Activated CD4-positive, alpha-beta T cell treated with anti-CD3 and anti-CD28 coated beads, Interleukin-2, amount 50 U/mL, for 1 hour (primary cell): ENCODE results near the gene LRRC26.

Experiments
- DNase-seq: peaks from one replicate; pipeline ENCODE4 v3.0.0-alpha.2; 2020

LRRC26 gene

DNA sequence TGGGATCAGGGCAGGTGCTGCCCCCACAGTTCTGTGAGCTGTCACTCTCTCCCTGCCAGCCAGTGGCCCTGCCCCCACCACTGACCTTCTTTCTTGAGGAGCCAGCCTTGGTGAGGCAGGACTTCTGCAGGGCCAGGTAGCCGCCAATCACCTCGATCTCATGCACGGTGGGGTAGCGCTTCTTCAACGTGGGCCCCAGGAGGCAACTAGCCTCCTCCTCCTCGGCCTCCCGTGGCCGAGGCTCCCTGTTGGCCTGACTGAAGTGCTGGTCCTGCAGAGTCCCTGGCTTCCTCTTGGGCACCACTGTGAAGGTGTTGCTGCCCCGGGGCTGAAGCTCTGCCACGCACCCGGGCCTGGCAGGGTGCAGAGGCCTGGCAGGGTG is 29.0 kb upstream of the LRRC26 start:
- no peak for DNase-seq

- no peak for DNase-seq
These were observed 28.4 kb upstream of the LRRC26 start for GRCh38 chr9:137198051-137198901.

DNA sequence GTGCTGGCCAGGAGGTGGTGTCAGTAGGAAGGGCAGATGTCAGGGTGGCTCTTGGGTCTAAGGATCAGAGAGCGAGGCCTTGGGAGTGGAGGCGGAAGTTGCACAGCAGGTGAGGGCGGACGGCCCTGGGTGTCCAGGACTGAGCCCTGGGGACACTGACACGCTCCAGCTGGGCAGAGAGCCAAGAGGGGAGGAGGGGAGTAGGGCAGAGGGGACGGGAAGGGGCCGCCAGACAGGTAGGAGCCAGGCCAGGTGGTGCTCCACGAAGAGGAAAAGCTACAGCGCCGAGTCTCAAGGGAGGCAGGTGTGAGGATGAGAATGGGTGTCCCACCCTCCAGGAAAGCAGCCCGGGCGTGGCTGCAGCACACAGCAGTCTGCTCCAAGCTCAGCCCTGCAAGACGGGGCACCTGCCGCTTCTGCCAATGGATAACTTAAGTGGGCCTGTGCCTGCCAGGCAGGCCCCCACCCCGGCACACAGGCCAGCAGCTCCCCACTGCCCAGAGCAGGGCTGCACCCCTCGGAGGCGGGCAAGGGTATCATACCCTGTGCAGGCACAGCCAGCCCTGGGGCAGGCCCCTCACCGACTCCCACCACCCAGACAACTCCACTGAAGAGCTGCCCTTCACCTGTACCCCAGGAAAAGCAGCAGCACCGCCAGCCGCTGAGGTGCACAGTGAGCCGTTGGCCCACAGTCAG is 25.8 kb upstream of the LRRC26 start:
- no peak for DNase-seq

DNA sequence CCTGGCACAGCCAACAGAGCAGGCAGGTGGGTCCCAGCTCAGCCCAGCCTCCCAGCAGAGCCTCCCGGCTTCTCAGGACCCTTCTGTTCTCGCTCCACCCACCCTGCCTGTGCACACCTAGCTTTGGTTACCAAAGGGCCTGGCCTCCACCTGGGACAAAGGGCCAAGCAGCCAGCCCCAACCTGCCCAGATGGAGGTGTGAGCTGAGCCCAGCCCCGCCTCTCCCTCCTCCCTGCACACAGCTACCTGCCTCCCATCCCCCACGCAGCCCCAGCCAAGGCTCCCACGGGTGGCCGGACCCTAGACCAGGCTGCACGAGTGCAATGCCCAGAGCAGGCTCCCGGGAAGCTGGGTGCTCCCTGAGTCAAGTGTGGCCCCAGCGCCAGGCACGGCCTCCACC is 25.1 kb upstream of the LRRC26 start:
- no peak for DNase-seq

GRCh38 chr9:137194388-137194787 is 24.5 kb upstream of the LRRC26 start:
- DNase-seq, result no peak

GRCh38 chr9:137193771-137194170 is 23.9 kb upstream of the LRRC26 start:
- DNase-seq, result no peak

DNA sequence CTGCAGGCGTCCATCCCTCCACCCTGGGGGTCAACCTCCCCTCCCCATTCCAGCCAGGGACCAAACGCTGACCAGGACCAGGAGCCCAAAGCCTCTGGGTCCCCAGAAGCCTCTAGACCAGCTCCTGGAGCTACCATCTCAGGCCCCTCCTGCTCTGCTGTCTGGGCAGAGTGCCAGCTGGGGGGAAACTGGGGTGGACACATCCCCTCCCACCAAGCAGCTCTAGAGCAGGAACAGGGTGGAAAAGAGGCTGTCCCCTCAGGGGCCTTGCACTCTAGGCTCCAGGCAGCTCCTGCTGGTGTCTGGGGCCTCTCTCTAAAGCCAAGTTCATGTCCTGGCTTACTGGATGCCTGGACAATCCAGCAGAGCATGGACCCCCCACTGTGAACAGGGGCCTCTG is 23.0 kb upstream of the LRRC26 start:
- DNase-seq, result no peak

- no peak for DNase-seq
These were observed 22.6 kb upstream of the LRRC26 start for GRCh38 chr9:137192448-137192780.

DNA sequence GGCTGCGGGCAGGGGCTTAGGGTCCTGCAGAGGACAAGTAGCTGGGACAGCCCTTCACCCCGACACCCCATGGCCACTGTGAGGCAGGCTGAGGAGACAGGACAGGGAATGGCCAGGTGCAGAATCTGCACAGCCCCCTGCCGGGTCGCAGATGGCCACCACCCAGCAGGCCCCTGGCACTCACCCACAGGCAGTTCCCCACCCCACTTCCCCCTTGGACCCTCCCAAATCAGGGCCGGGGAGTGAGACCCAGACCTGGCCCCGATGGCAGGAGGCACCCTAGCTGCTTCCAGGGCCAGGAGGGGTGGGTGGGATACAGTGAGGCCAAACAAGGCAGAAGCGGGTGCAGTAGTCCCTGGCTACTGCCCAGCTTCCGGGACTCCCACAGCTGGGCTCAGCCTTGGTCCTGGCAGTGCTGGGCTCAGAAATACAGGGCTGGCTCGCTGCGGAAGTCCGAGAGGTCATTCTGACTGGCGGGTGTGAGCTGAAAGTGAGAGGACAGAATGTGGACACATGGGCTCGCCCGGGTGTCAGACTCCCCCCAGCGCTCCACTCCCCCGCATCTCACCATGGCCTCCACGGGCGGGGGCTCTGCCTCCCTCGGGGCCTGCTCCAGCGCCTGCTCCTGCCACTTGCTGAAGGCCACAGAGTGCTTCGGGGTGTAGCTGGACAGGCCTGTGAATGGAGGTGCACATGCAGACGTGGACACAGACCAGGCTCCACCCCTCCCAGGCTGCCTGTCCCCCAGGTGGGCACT is 22.0 kb upstream of the LRRC26 start:
- DNase-seq, result no peak

GRCh38 chr9:137191245-137191644 is 21.4 kb upstream of the LRRC26 start:
- no peak for DNase-seq

- no peak for DNase-seq
These were observed 20.5 kb upstream of the LRRC26 start for GRCh38 chr9:137190315-137190856.

DNA sequence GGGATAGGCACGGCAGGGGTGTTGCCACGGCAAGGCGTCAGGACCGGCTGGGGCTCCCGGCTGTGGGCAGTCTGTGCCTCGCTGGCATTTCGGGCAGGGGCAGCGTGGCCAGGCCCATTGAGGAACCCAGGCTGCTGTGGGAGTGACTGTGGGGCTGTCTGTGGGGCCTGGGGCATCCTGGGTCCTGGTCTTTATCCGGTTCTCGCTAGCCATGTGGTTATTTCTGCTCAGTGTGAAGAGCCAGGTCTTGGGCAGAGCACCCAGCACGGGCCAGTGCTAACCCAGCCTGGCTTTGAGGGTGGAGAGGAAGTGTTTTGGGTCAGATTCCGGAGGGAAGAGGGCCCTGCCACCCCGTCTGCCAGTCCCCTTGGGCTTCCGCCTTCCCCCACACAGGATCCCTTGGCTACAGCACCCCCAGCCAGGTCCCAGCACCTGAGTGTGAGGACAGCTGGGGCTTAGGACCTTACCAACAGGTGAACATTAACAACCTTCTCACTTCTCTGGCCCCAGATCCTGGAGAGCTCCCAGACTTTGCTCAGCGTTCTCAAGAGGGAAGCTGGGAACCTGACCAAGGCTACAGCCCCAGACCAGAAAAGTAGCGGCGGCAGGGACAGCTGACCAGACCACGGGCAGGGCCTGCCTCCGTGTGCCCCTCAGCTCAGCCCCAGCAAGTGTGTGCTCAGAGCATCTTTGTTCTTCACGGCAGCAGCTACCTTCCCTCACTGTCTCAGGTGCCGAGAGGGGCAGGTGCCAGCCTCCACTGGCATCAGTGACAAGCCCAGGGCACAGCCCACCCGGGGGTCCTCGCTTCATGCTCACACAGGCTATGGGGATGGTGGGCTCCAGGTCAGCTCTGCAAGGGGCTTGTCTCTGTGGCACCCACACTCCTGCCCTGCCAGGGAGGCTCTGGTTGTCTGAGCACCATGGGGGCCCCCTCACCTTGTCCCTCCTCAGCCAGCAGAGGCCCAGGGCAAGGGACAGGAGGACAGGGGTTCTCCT is 19.7 kb upstream of the LRRC26 start:
- no peak for DNase-seq

GRCh38 chr9:137188490-137189296 is 18.8 kb upstream of the LRRC26 start, which contains the start of the genes ANAPC2 and SSNA1:
ANAPC2 (minus strand) TSS chr9:137188560; CDS start chr9:137188532, 28 bp downstream.
SSNA1 (plus strand) TSS chr9:137188676; CDS start chr9:137188727, 51 bp downstream.
- peak; percentile 93 for DNase-seq

DNA sequence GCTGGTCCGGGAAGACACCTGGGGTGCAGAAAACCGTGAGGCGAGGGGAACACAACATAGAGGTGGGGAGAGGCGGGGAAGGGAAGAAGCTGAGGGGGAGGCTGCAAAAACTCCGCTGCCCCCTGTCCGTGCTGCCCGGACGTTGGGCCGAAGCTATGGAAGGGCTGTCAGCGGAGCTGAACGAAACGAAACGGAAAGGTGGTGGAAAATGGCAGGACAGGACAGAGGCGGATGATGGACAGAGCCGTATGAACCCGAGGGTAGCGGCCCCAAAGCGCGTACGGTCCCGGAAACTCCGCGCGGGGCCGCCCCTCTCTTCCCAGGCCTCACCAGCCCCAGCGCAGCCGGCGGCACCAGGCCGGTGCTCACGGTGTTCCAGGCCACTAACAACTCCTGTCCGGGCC is 18.2 kb upstream of the LRRC26 start:
- DNase-seq, result no peak

DNA sequence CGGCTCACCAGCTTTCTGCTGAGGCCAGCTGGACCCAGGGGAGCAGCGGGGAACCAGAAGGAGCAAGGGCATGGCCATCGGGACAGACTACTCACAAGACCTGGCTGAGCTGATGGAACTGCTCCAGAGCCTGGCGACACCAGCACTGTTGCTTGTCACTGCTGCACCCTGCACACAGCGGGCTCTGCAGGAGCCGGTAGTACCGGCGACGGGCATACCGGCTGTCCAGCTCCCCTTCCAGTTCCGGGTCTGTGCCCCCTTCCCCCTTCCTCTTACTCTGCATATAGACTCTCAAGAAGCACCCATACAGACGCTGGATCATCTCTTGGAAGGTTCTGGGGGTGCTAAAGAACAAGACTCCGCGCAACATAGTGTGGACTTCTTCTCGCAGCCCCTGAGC is 17.5 kb upstream of the LRRC26 start:
- DNase-seq, result no peak

- DNase-seq, result no peak
These were observed 16.5 kb upstream of the LRRC26 start for GRCh38 chr9:137186385-137186784.

- no peak for DNase-seq
These were observed 16.1 kb upstream of the LRRC26 start for GRCh38 chr9:137185921-137186320.

DNA sequence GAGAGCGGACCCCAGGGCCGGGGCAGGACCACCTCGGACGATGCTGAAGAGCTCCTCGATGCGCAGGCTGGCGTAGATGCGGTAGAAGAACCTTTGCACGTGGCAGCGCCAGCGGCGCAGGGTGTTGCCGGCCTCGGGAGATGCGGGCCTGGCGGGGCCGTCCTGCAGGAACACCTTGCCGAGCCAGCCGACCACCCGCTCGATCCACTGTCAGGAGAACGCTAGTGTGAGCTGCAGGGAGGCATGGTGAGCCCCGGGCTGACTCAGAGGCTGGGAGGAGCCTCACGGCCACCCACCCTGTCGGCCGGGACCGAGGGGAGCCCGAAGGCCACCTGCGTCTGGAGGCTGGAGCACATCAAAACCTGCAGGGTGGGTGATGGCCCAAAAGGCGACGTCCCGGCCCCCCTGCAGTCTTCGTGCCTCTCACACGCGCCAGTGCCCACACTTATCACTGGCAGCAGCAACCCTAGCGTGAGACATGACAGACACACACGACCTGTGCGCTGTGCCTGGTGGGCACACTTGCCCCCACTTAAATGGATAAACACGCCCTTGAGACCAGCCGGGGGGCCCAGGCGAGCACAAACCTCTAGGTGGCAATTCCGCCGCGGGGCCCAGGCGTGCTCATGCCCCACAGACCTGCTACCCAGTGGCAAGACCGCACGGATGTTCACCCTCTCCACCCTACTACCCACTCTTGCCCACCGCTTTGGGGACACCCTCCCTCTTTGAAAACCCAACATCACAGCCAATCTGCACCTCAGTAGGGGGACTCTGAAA is 15.2 kb upstream of the LRRC26 start:
- DNase-seq, result no peak

- DNase-seq, result no peak
These were observed 14.2 kb upstream of the LRRC26 start for GRCh38 chr9:137183980-137184595.

GRCh38 chr9:137182836-137183235 is 13.0 kb upstream of the LRRC26 start:
- no peak for DNase-seq
